ENCODE results near the gene MAPK8IP2.
"Not testable (repeated sequence)": the region's sequence is repeated elsewhere in the genome, so short reads cannot be mapped to it uniquely, and the experiment has no call there.

Gene MAPK8IP2

GRCh38 chr22:50635591-50635990 is 35.0 kb downstream of the MAPK8IP2 start:
- no peak for DNase-seq (ENCODE audit: low spot score)

DNA sequence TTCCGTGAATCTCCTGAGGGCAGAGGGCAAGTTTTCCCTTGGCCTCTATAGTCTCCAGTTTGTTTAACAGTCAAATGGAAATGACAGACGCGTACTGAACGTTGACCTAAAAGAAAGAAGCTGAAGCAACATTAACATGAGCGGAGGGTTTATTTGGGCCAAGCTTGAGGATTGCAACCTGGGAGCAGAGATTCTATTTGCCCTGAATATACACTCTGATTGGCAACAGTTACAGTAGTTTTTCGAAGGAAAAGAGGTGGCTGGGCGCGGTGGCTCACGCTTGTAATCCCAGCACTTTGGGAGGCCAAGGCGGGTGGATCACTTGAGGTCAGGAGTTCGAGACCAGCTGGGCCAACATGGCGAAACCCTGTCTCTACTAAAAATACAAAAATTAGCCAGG is 39.7 kb downstream of the MAPK8IP2 start:
- DNase-seq (ENCODE audit: low spot score), result not testable (repeated sequence)

GRCh38 chr22:50640857-50641647 is 40.5 kb downstream of the MAPK8IP2 start:
- no peak for DNase-seq (ENCODE audit: low spot score)

- peak; percentile 85 for DNase-seq (ENCODE audit: low spot score)
Observed at GRCh38 chr22:50641696-50642607, 41.4 kb downstream of the MAPK8IP2 start.

DNA sequence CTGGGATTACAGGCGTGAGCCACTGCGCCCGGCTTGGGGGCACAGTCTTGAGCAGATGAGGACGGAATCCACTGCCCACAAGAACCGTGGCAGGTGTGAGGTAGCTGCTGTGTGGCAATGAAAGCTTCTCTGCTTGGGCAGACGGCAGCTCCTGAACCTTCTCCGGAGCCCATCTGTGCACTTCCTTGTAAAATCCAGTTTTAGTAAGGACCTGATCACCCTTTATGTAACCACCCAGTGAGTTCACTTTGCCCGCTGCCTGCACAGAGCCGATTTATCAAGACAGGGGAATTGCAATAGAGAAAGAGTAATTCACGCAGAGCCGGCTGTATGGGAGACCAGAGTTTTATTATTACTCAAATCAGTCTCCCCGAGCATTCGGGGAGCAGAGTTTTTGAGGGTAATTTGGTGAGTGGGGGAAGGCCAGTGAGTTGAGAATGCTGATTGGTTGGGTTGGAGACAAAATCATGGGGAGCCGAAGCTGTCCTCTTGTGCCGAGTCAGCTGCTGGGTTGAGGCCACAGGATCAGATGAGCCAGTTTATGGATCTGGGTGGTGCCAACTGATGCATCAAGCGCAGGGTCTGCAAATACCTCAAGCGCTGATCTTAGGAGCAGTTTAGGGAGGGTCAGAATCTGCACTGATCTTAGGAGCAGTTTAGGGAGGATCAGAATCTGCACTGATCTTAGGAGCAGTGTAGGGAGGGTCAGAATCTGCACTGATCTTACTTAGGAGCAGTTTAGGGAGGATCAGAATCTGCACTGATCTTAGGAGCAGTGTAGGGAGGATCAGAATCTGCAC is 42.6 kb downstream of the MAPK8IP2 start:
- not testable (repeated sequence) for DNase-seq (ENCODE audit: low spot score)

DNA sequence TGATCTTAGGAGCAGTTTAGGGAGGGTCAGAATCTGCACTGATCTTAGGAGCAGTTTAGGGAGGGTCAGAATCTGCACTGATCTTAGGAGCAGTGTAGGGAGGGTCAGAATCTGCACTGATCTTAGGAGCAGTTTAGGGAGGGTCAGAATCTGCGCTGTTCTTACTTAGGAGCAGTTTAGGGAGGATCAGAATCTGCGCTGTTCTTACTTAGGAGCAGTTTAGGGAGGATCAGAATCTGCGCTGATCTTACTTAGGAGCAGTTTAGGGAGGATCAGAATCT is 43.2 kb downstream of the MAPK8IP2 start:
- not testable (repeated sequence) for DNase-seq (ENCODE audit: low spot score)

DNA sequence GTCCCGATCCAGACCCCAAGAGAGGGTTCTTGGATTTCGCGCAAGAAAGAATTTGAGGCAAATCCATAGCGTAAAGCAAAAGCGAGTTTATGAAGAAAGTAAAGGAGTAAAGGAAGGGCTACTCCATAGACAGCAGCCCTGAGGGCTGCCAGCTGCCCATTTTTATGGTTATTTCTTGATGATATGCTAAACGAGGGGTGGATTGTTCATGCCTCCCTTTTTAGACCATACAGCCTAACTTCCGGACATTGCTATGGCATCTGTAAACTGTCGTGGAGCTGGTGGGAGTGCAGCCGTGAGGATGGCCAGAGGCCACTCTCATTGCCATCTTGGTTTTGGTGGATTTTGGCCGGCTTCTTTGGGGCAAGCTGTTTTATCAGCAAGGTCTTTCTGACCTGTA is 52.7 kb downstream of the MAPK8IP2 start:
- no peak for DNase-seq (ENCODE audit: low spot score)

DNA sequence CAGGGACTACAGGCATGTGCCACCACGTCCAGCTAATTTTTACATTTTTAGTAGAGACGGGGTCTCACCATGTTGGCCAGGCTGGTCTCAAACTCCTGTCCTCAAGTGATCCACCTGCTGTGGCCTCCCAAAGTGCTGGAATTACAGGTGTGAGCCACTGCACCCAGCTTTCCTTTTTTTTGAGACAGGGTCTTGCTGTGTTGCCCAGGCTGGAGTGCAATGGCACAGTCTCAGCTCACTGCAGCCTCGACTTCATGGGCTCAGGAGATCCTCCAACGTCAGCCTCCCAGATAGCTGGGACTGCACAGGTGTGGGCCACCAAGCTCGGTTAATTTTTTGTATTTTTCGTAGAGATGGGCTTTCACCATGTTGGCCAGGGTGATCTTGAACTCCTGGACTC is 54.1 kb downstream of the MAPK8IP2 start:
- not testable (repeated sequence) for DNase-seq (ENCODE audit: low spot score)

GRCh38 chr22:50656122-50657070 is 55.8 kb downstream of the MAPK8IP2 start:
- DNase-seq (ENCODE audit: low spot score), result no peak

- no peak for DNase-seq (ENCODE audit: low spot score)
Observed at GRCh38 chr22:50657925-50658324, 57.3 kb downstream of the MAPK8IP2 start.

- not testable (repeated sequence) for DNase-seq (ENCODE audit: low spot score)
Observed at GRCh38 chr22:50659711-50660110, 59.1 kb downstream of the MAPK8IP2 start.

DNA sequence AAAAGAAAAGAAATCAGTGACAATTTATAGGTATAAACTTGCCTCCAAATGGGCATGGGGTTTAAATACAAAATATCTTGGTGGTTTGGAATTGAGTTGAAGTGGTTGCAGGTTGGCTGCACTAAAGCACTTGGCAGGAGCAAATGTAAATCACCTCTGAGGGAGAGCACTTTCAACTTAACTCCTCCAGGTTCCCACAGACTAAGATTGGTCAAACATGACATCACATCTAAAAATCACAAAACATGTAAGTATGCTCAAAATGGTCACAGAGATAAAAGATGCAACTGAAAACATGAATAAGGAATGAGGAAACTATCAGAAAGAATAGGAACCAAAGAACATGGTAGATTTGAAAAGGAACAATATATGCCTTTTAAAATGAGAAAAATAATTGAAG is 59.7 kb downstream of the MAPK8IP2 start:
- no peak for DNase-seq (ENCODE audit: low spot score)

Measured in iPS-NIHi11 (cell line).